ENCODE data around the gene TNS3.

Gene TNS3

DNA sequence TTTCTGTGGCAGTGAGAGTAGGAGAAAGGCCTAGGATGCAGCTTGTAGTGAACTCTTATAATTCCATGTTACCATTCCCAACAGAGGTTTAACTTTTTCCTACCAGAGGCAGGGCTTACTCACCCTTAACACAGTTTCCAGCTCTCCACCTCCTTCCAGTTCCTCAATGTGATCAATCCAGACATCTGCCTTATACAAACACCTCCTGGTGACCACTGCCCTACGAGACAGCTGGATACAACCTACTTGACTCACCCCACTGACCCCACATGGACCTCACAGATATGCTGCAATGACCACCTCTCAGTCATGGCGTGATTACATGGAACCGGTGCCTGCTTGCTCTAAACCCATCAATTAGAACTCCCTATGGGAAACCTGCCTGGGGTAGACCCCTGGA is 326.5 kb downstream of the TNS3 start:
- DNase-seq (ENCODE audit: low spot score): no peak

DNA sequence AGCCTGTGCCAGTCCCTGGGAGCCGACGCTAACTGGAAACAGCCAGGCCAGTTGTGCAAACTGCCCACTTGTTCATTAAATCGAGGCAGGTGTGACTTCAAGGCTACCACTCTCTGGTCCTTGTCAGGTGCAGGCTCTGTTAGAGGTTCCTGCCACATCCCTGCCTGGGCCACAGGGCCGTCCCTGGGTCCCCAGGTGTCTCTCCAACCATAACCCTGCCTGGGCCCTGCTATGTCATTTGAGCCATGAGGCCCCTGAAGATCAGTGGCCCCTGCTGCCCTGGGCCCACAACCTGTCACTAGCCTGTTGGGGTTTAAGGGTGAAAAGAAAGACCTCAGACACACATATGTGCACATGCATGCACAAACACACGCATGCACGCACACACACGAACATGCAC is 326.9 kb downstream of the TNS3 start:
- no peak for DNase-seq (ENCODE audit: low spot score)

DNA sequence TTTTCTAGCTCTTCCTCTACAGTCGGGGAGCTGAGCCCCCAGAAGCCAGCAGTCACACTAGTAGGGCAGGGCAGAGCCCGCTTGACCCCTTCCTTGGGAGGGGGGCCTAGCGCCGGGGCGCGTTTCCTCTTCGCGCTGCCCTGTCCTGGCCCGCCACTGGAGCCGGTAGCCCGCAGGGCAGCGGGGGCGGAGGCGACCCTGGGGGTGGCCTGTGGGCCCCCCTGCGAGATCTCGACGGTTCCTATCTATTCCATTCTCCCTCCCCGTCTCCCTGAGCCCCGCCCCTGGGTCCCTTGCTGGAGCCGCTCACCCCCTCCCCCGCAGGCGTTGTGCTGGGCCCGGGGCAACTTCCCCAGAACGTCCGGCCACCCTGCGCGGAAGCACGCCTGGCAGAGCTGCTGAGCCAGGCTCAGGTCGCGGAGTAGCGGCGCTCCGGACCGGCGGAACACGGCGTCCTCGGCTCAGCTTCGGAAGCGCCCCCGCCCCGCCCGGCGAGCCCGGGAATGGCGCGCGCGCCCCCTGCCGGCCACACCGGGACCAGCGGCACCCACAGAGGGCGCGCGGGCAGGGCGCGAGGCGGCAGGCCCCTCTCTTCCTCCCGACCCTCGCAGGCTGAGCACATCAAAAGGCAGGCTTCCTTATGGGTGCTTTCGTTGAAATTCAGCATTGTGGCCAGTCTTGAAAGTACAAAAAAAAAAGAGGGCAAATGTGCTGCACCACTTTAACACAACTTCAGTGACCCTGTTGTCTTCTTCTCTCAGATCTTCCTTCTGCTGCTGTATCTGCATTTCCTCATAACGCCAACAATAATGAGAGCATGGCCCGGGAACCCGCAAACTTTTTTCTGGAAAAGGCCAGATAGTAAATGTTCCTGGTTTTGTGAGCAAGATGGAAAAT is 327.6 kb downstream of the TNS3 start:
- peak; percentile 66 for DNase-seq (ENCODE audit: low spot score)

DNA sequence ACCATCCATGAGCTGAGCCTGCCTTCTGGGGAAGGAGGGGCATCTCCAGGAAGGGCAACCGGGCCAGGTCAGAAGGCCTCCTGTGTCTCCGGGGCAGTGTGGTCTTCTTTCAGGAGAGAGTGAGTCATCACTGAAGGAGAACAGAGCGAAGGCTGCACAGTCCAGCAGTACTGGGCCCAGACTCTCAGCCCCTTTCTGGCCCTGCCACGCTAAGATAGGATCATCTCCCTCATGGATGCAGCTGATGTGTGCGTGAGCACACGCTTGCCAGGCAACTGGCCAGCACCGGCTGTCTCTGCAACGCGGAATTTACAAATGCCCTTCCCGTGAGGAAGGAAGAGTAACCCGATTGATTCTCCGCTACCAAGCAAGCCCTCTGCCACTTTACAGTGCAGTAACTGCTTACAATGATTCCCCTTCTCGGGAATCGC is 328.2 kb downstream of the TNS3 start:
- peak; percentile 56 for DNase-seq (ENCODE audit: low spot score)

DNA sequence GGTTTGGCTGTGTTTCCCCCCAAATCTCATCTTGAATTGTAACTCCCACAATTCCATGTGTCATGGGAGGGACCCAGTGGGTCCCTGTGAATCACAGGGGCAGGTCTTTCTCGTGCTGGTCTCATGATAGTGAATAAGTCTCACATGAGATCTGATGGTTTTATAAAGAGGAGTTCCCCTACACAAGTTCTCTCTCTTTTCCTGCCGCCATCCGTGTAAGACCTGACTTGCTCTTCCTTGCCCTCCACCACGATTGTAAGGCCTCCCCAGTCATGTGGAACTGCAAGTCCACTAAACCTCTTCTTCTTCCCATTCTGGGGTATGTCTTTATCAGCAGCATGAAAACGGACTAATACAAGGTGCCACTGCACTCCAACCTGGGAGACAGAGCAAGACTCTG is 329.2 kb downstream of the TNS3 start:
- DNase-seq (ENCODE audit: low spot score): no peak

DNA sequence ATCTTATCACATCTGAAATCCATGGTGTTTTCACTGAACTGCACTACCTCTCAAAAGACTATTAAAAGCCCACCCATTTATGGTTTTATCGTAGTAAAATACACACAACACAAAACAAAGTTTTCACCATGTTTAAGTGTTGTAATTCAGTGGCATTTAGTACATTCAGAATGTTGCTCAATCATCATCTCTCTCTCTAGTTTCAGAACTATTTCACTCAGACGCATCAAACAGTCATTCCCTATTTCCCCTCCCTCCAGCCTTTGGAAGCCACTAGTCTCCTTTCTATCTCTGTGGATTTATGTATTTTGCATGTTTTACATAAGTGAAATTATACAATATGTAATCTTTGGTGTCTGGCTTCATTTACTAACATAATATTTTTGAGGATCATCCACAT is 332.6 kb downstream of the TNS3 start:
- no peak for DNase-seq (ENCODE audit: low spot score)

DNA sequence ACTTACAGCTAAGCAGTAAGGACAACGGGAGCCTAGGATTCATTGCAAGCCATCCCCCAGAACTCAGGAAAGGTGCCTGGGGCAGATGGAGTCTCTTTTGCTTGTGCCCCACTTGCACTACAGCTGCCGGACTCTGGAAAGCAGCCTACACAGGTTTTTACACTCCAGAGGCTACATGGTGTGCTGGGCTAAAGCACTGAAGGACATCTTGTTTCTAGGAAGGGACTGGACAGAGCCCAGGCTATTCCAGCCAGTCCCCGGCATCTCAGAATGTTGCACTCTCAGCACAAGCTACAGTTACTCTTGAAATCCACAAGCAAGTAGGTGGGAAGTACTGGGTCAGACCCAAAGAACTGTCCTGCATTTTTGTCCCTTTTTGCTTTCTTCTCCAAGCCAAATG is 333.1 kb downstream of the TNS3 start:
- no peak for DNase-seq (ENCODE audit: low spot score)

DNA sequence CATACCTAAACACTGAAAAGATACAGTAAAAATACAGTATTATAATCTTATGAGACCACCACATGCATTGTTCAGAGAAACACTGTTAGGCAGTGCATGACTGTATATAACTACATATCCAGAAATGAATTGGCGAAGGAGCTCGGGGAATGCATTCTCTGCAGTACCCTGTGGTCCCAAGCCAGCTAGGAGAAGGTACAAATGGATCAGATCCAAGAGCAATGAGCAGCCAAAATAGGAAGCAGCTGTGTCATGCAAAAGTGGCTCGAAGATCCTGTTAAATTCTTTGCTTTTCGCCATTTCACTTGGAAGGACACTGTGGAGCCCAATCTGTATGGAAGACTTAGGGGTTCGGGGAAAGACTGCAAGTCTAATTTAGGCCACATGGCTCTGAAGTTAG is 334.8 kb downstream of the TNS3 start:
- no peak for DNase-seq (ENCODE audit: low spot score)

DNA sequence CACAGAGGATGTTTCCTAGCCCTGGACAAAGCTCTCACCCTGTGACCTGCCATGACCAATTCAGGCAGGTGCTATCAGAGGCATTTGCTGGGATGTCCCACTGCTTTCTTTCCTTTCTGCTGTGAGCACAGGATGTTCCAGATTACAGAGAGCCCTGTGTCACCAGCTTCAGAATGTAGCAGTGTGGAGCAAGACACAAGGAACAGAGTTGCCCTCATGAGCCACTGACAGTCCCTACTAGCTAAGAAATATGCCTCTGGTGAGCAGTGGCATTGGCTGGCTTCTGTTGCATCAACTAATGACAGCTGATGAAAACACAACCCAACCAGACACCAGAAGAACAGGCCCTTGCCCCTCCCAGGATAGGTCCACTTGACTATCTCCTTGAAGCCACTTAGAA is 337.2 kb downstream of the TNS3 start:
- no peak for DNase-seq (ENCODE audit: low spot score)

DNA sequence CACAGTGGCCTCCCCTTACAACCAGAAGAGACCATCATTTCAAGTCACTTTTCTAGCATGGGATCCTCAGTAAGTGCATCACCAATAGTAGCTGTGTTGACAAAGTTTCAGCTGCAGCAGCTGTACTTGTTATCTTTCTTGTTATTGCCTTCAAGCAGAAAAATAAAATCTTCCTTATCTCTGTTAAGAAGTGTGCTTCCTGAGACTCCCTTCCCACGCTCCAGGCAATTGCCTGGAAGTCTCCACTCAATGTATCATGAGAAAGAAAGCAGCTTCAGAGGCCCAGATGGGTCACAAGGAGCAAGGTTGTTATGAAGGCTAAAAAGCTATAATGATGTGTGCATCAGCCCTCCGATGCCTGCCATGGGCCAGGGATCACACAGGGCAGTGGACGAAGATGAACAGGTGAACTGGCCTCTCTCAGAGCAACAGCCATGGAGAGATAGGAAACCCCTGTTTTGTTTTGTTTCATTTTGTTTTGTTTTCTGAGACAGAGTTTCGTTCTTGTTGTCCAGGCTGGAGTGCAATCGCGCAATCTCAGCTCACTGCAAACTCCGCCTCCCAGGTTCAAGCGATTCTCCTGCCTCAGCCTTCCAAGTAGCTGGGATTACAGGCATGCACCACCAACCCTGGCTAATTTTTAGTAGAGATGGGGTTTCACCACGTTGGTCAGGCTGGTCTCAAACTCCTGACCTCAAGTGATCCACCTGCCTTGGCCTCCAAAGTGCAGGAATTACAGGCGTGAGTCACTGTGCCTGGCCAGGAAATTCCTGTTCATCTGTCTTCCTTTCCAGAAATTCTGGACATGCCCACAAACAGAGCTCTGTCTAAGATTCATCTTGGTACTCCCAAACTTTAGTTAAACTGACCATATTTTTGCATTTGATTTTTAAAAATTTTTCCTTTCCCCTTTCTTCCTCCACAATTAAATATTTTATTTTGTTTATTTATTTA is 340.5 kb downstream of the TNS3 start:
- DNase-seq (ENCODE audit: low spot score): no peak

DNA sequence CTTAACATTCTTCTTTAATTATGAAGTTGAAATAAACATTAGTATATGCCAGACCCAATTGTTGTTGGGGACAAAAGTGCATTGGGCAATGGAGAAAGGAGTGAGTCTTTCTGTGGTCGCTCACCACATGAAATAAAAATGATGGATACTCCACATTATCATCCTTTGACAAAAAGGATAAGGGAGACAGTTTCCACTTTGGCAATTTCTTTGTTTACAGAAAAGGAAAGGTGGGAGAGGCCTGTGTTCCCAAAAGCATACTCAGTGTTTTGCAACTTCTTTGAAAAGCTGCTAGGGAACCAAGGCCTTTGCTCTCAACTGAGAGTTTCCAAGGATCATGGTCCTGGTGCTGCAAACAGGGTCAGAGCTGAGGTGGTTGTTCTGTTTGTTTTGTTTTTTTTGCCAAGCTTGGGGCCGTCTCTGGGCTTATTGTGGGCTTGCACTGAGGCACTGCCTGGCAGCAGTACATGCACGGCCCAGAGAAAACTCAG is 341.9 kb downstream of the TNS3 start:
- no peak for DNase-seq (ENCODE audit: low spot score)

DNA sequence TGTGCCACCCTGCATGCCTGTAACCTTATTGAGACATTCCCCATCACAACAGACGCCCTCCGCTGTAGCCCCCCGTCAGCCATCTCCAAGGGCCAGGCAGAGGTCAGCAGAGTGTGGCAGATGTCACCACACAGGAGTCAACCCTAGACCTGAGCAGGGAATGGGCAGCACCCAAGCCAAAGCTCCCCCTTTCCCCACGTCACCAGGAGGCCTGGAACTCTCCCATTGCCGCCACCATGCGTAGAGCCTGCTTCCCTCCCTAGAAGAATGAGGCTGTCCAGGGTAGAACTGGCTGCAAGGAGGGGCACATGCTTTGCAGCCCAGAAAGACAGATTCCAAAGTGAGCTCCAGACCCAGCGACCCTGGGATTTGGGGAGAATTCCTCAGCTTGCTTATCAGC is 342.9 kb downstream of the TNS3 start:
- DNase-seq (ENCODE audit: low spot score): no peak

DNA sequence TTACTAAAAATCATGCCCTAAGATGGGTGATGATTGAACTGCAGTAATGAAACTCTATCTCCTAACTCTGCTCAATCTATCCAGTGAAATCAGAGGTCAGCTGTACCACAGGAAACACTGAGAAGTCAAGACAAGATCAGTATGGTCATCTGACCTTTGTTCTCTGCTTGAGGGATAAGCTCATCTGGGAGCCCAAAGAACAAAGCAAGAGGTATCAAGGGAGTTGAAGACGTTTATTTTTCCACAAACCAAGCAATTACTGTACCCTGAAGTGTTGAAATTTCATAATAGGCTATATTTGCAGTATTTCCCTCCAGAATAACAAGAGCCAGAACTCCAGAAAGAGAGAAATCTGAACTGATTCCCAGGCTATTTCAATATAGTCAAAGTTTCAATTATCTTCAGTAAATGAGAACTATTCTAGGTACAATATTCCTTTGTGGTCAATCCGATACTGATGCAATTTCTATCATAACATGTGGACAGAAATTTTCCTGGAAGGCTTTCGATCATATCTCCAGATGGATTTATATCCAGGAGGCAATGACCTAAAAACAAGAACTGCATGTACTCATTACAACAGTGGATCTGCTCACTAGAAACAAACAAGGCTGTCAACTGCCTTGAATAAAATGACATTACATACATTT is 345.3 kb downstream of the TNS3 start:
- peak; percentile 47 for DNase-seq (ENCODE audit: low spot score)

DNA sequence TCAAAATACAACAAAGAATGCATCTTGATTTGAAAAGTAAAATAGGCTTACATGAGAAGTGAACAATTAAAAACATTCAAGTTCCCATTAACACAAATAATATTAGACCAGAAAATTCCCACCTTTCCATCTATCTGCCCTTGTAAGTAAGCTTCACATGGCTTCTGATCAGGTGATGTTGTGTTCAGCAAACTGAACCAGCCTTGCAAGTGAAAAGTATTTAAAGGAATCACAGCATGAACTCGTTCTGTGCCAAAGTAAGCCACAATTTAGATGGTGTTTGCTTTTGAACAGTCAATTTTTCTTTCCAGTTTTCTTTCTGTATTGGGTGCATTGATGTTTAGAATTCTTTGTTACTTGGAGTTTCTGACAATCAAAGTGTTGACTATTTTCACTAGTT is 347.9 kb downstream of the TNS3 start:
- peak; percentile 13 for DNase-seq (ENCODE audit: low spot score)

DNA sequence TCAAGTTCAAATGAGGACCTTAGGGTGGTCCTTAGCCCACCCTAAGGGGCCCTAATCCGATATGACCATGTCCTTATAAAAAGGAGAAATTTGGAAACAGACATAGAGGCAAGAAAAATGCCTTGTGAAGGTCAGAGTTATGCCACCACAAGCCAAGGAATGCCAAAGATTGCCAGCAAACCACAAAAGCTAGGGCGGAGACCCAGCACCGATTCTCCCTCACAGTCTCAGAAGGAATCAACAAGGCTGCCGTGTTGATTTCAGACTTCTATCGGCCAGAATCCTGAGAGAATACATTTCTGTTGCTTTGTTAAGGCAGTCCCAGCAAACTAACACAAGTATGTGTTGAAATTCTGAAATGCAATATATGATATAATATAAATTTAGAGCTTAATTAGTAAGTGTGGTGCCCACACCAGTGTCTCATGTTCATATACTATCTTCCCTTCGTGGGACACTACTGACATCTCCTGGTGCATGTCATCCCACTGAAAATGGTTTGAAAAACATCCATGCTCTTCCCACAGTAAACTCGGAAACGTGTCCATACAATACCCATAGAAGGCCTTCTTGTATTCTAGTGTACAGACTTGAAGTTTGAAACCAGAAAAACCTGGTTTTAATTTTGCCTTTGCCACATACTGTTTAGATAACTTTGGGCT is 349.0 kb downstream of the TNS3 start:
- DNase-seq (ENCODE audit: low spot score): no peak

DNA sequence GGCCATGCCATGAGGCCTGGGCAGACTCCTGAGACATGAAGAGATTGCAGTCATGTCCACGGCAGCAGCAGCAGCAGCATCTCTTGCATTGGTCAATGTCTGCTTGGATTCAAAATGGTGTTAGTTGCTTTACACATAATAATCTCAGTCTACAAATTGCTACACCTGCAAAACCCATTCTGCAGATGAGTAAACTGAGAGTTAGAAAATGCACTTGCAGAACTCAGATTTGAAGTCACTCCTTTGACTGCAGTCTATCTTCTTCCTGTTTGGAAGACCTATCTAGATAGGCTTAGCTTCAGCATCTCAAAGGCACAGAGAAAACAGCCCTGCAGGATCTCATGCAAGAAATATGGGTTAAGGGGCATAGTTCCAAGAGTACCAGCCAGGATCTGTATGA is 350.3 kb downstream of the TNS3 start:
- no peak for DNase-seq (ENCODE audit: low spot score)

DNA sequence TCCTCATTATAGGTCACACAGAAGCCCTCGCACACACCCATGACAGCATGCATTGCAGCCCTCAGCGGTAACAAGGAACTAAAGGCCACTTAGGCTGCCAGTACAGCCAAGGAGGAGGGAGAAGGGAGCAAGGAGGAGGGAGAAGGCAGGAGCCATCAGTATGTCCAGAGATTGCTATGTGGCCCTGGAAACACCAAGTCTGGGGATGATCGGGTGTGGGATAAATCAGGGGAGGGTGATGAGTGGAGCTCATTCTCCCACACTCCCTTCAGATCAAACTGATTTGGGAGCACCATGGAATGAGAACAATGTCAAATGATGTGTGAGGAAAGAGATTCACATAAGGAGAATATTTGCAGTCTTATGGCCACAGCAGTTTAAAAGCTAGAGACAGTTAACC is 350.9 kb downstream of the TNS3 start:
- no peak for DNase-seq (ENCODE audit: low spot score)

DNA sequence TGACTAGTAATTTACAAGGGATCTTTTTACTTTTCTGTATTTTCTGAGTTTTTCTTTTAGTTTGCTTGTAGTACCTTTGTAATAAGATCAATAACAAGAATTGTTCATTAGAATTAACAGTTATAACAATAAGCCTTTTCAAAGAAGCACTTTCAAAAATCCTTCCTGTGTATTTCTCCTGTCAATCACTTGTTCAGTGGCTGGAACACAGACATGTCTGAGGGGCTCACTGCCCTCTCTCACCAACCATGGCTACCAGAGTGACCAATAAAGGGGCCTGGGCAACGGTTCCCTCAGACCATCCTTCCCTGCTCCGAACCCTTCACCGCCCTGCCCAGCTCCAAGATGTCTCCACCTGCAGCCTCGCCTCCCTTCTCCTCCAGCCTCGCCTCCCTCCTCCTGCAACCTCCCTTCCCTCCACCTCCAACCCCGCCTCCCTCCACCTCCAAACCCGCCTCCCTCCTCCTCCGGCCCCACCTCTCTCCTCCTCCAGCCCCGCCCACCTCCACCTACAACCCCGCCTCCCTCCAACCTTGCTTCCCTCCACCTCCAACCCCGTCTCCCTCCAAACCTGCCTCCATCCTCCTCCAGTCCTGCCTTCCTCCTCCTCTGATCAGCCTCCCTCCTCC is 353.4 kb downstream of the TNS3 start:
- DNase-seq (ENCODE audit: low spot score): no peak

DNA sequence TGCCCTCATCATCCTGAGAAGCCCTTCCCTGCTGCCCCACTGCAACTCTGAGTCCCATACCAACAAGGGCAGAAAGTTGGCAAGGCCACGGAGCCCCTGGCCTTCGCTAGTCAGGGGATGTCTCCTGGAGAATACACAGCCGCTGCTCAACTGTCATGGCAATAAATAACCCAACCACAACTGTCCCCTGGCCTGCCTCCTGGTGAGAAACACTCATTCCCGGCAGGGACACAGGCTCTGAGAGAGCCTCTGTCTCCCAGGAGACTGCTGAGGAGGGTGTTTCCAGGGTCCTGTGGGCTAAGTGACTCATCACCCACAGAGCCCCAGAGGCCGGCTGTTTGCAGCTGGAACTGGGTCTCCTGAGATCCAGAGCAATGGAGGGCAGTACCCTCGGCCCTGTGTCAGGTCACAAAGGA is 354.1 kb downstream of the TNS3 start:
- no peak for DNase-seq (ENCODE audit: low spot score)

DNA sequence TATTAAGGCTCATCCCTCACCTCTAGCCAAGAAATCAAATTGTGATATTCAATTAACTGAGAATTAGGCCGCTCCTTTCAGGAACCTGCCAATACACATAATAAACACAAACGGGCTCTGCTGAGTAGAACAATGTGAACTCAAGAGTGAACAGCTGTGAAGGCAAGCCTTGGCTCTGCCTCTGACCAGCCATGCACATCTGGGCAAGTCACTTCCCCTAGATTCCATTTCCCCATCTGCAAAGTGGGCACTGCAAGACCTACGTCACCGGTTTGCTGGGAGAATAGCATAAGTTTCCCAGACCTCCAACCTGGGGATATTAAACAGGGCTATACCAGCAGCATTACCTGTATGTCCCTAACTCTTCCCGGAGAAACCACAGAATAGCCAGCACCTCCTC is 355.2 kb downstream of the TNS3 start:
- no peak for DNase-seq (ENCODE audit: low spot score)
